Suprapubic skin (tissue), 3 donors: ENCODE measurements around the gene GALNT17.

Source experiments
- CTCF ChIP-seq, 2 donors: fragments of 200-600 bp in 1 of 2; fragments of 450-650 bp in 1 of 2; sonication (generic) in 1 of 2; IDR thresholded peaks; one replicate each; pipeline ENCODE4 v1.5.1; 2016 to 2019; ENCODE audit warnings: antibody characterized with exemption in 2 of 2, mild to moderate bottlenecking in 1 of 2, moderate library complexity in 1 of 2
- EP300 ChIP-seq: sonication (generic); formaldehyde crosslinking; IDR thresholded peaks from one replicate; pipeline ENCODE4 v1.6.1; 2017; ENCODE audit warnings: antibody characterized with exemption

- TF ChIP-seq CTCF (IDR thresholded peaks at IDR 0.05), result no peak
- no peak for TF ChIP-seq EP300
Measured at GRCh38 chr7:71442492-71443190, 310.7 kb downstream of the GALNT17 start.
